PC-9 (cell line): ENCODE results near the gene TANGO2. TPM values are rescaled to one million over a fixed set of nuclear protein-coding genes. Genes with fewer than 3 reads are reported as not detected.

ENCODE experiments used
- BruUV-seq: library from RNA; stranded (reverse); fragments of 400-500 nt; replicated peaks from 2 replicates; lab custom pipeline; 2021; lab: Mats Ljungman, UMichigan
- CTCF ChIA-PET: fragments of 300-600 bp; sonication (Branson Sonifier 250); formaldehyde crosslinking; loops from one replicate; lab custom pipeline; 2022; ENCODE audit warnings: antibody characterized with exemption; lab: Charles Lee
- POLR2A ChIA-PET: fragments of 300-600 bp; sonication (Branson Sonifier 250); formaldehyde crosslinking; loops from one replicate; lab custom pipeline; 2022; ENCODE audit warnings: antibody characterized with exemption; ENCODE audit not compliant: unreplicated experiment; lab: Charles Lee
- DNase-seq, 2 experiments: peaks; one replicate each; pipeline versions ENCODE4 v3.0.0 to v3.0.0-alpha.2; 2015 to 2022; ENCODE audit warnings: mixed read lengths in 1 of 2
- H2AFZ ChIP-seq: fragments of 200-600 bp; sonication (generic); 2 replicates; pipeline ENCODE4 v1.8.1; 2017; ENCODE audit warnings: antibody characterized with exemption
- H3F3A ChIP-seq: fragments of 200-600 bp; sonication (generic); 2 replicates; pipeline ENCODE4 v1.8.1; 2017; ENCODE audit warnings: antibody characterized with exemption, mild to moderate bottlenecking, low read depth; ENCODE audit not compliant: insufficient read depth
- H3K27ac ChIP-seq: fragments of 200-600 bp; sonication (generic); 2 replicates; pipeline ENCODE4 v1.6.1; 2016; ENCODE audit warnings: mixed run types
- H3K27me3 ChIP-seq: fragments of 200-600 bp; sonication (generic); 2 replicates; pipeline ENCODE4 v1.6.1; 2016; ENCODE audit warnings: low read depth, mixed run types; ENCODE audit not compliant: insufficient read depth
- H3K36me3 ChIP-seq: fragments of 200-600 bp; sonication (generic); 2 replicates; pipeline ENCODE4 v1.6.1; 2016; ENCODE audit warnings: low read depth, mixed run types
- H3K4me1 ChIP-seq: fragments of 200-600 bp; sonication (generic); replicated peaks from 2 replicates; pipeline ENCODE4 v1.6.1; 2016; ENCODE audit warnings: mixed run types; ENCODE audit not compliant: insufficient read depth
- H3K4me2 ChIP-seq: fragments of 200-600 bp; sonication (generic); 2 replicates; pipeline ENCODE4 v1.6.1; 2017; ENCODE audit warnings: mixed run types
- H3K4me3 ChIP-seq: fragments of 200-600 bp; sonication (generic); 2 replicates; pipeline ENCODE4 v1.6.1; 2016; ENCODE audit warnings: mixed run types
- H3K79me2 ChIP-seq: fragments of 200-600 bp; sonication (generic); 2 replicates; pipeline ENCODE4 v1.6.1; 2017; ENCODE audit warnings: low read depth, mixed run types
- H3K9me2 ChIP-seq: fragments of 200-600 bp; sonication (generic); 2 replicates; pipeline ENCODE4 v1.8.1; 2017; ENCODE audit warnings: mild to moderate bottlenecking; ENCODE audit not compliant: insufficient read depth
- H3K9me3 ChIP-seq: fragments of 200-600 bp; sonication (generic); 2 replicates; pipeline ENCODE4 v1.8.1; 2016; ENCODE audit warnings: low read depth; ENCODE audit not compliant: insufficient read depth
- H4K20me1 ChIP-seq: fragments of 200-600 bp; sonication (generic); 2 replicates; pipeline ENCODE4 v1.8.1; 2017; ENCODE audit not compliant: insufficient read depth
- CTCF ChIP-seq: fragments of 200-600 bp; sonication (generic); conservative IDR thresholded peaks from 2 replicates; pipeline ENCODE4 v1.6.1; 2017; ENCODE audit warnings: mixed run types, antibody characterized with exemption, mild to moderate bottlenecking, moderate library complexity
- EZH2 ChIP-seq: fragments of 200-600 bp; sonication (generic); IDR thresholded peaks from 2 replicates; pipeline ENCODE4 v1.8.0; 2017; ENCODE audit warnings: antibody characterized with exemption, low read depth
- intact Hi-C: fragments of 100-400 bp; cut with micrococcal nuclease; formaldehyde crosslinking; loops from one replicate; pipeline ENCODE4 v1.10.0; 2022; ENCODE audit not compliant: unreplicated experiment
- total RNA-seq: library from RNA; stranded (reverse); gene quantifications from 2 replicates; pipeline ENCODE4 v1.2.3, GENCODE V29; 2021

TANGO2 gene
- total RNA-seq, 1 experiment from 2014 or later, result 22.4 TPM

GRCh38 chr22:20114506-20115475, 93.9 kb downstream of the TANGO2 start:
- Histone ChIP-seq H4K20me1 (no peaks in the 10 kb centered on the region), H3K4me3 (no peak overlapping the region), H3K9me3 (no peaks in the 10 kb centered on the region), H3K4me2 (no peak overlapping the region), H3K79me2 (peaks cover 38% of the 10 kb centered on the region), H3K9me2 (no peaks in the 10 kb centered on the region), H3K36me3 (no peaks in the 10 kb centered on the region), H3F3A (peaks cover 20% of the 10 kb centered on the region; the same call in 1 of the 2 replicates), H2AFZ (no peak overlapping the region), H3K27me3 (no peaks in the 10 kb centered on the region), H3K27ac (no peak overlapping the region), H3K4me1 (peaks cover 9% of the 10 kb centered on the region; the same call in 1 of the 2 replicates)
- no peak for DNase-seq
- TF ChIP-seq CTCF, result no peak
- no peak for TF ChIP-seq EZH2
- CTCF ChIA-PET, result no interaction called here
- POLR2A ChIA-PET, result no interaction called here
- intact Hi-C loops, result no loop called here
- BruUV-seq, result no TSS peak

- H3K9me3 ChIP-seq, result no peaks in the 10 kb centered on the region
- intact Hi-C loops, result loop anchor here (2.0 kb wide), 2 partner anchors 35 to 153 kb away; partner anchors contain the start of gene DGCR8
- H3K27ac ChIP-seq, result 0 out of 2 replicates have a peak within 1 kb of the TSS, but pooled peaks have one; percentile 28
- peaks cover 14% of the 10 kb centered on the region; the same call in 1 of the 2 replicates for H3F3A ChIP-seq
- no peaks in the 10 kb centered on the region for H3K36me3 ChIP-seq
- no peak for DNase-seq
- ChIA-PET CTCF (no interaction called here), POLR2A (no interaction called here)
- TSS peak; percentile 32 for BruUV-seq
- TF ChIP-seq CTCF (no peak), EZH2 (no peak)
- H2AFZ ChIP-seq, result peak within 1 kb of the TSS; percentile 88
- H3K9me2 ChIP-seq, result no peaks in the 10 kb centered on the region
- peaks cover 9% of the 10 kb centered on the region; the same call in 1 of the 2 replicates for H3K4me1 ChIP-seq
- H3K79me2 ChIP-seq, result peaks cover 49% of the 10 kb centered on the region
- H4K20me1 ChIP-seq, result no peaks in the 10 kb centered on the region
- peak within 1 kb of the TSS; percentile 68 for H3K4me2 ChIP-seq
- peak within 1 kb of the TSS; percentile 67 for H3K4me3 ChIP-seq
- H3K27me3 ChIP-seq, result no peaks in the 10 kb centered on the region
These were observed 94.9 kb downstream of the TANGO2 start, which contains the start of gene RANBP1 for GRCh38 chr22:20115691-20116375. Gene RANBP1, plus strand, starts transcription at chr22:20116104. Its CDS starts 81 bp downstream, at chr22:20116185.

GRCh38 chr22:20116376-20116950, 95.6 kb downstream of the TANGO2 start:
- Histone ChIP-seq H3K9me3 (no peaks in the 10 kb centered on the region), H3K4me3 (peak overlapping the region; percentile 67), H3K27me3 (no peaks in the 10 kb centered on the region), H3K4me1 (peaks cover 9% of the 10 kb centered on the region; the same call in 1 of the 2 replicates), H3K9me2 (no peaks in the 10 kb centered on the region), H2AFZ (peak overlapping the region; percentile 88), H3K4me2 (peak overlapping the region; percentile 68), H3K79me2 (peaks cover 55% of the 10 kb centered on the region), H3F3A (peaks cover 7% of the 10 kb centered on the region; the same call in 1 of the 2 replicates), H3K27ac (0 out of 2 replicates have a peak overlapping the region, but pooled peaks have one; percentile 28), H4K20me1 (no peaks in the 10 kb centered on the region), H3K36me3 (no peaks in the 10 kb centered on the region)
- DNase-seq, result no peak
- TF ChIP-seq CTCF (no peak), EZH2 (no peak)
- no TSS peak for BruUV-seq
- ChIA-PET POLR2A (no interaction called here), CTCF (no interaction called here)
- intact Hi-C loops, result loop anchor here (2.0 kb wide), 2 partner anchors 36 to 154 kb away; partner anchors contain the start of gene DGCR8
